ENCODE measurements around the gene CCND2.

The CCND2 gene

GRCh38 chr12:4282892-4283511, 9.4 kb downstream of the CCND2 start:
- no peak for DNase-seq (ENCODE audit: low spot score)
- TF ChIP-seq, protein P1, sequence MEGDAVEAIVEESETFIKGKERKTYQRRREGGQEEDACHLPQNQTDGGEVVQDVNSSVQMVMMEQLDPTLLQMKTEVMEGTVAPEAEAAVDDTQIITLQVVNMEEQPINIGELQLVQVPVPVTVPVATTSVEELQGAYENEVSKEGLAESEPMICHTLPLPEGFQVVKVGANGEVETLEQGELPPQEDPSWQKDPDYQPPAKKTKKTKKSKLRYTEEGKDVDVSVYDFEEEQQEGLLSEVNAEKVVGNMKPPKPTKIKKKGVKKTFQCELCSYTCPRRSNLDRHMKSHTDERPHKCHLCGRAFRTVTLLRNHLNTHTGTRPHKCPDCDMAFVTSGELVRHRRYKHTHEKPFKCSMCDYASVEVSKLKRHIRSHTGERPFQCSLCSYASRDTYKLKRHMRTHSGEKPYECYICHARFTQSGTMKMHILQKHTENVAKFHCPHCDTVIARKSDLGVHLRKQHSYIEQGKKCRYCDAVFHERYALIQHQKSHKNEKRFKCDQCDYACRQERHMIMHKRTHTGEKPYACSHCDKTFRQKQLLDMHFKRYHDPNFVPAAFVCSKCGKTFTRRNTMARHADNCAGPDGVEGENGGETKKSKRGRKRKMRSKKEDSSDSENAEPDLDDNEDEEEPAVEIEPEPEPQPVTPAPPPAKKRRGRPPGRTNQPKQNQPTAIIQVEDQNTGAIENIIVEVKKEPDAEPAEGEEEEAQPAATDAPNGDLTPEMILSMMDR (IDR thresholded peaks at IDR 0.05; ENCODE audit: borderline replicate concordance, control extremely low read depth, extremely low read depth, insufficient read depth, missing control alignments) = no peak
- in situ Hi-C loops (cut with MboI; ENCODE audit: low sequenced_read_pairs, unreplicated experiment) = loop anchor here (10.0 to 25.0 kb wide), 2 partner anchors 296 to 398 kb away; no protein-coding TSS in a partner anchor

DNA sequence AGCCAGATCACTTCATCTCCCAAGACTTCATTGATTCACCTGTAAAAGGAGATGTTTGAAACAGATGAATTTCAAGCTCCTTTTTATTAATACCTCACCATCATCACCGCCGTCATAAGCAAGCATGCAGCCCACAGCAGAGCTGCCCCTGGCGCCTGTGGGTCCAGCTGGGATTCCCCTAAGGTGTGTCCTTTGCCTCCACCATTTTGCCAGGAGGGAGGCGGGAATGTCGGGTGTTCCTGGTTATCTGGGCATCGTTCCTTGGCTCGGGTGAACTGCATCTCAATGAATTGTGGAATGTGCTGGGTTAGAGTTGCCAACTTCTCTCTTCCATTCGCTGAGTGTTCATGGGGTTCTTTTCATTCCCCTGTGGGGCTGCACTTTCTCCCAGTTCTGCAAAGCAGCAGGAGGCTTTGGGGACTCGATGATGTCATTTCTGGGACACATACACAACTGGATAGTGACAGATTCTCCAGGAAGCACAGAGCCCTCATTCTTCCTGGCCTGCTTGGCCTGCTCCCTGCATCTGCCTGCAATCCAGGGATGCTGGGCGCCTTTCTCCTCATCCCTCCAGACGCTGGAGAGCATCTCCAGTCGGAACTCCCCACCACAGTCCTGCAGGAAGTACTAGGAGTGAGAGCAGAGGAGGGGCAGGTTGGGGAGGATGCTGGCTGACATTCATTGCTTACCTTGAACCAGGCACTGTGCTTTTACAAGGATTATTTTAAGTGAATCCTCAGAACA, 10.1 kb downstream of the CCND2 start:
- TF ChIP-seq, protein P1 (IDR thresholded peaks at IDR 0.05; ENCODE audit: borderline replicate concordance, control extremely low read depth, extremely low read depth, insufficient read depth, missing control alignments) = no peak
- in situ Hi-C loops (cut with MboI; ENCODE audit: low sequenced_read_pairs, unreplicated experiment) = loop anchor here (10.0 to 25.0 kb wide), 2 partner anchors 296 to 399 kb away; no protein-coding TSS in a partner anchor
- no peak for DNase-seq (ENCODE audit: low spot score)

- TF ChIP-seq, protein P1 (IDR thresholded peaks at IDR 0.05; ENCODE audit: borderline replicate concordance, control extremely low read depth, extremely low read depth, insufficient read depth, missing control alignments) = no peak
Measured at GRCh38 chr12:4284306-4284705, 10.7 kb downstream of the CCND2 start.

GRCh38 chr12:4285070-4285469, 11.5 kb downstream of the CCND2 start:
- TF ChIP-seq, protein P1 (IDR thresholded peaks at IDR 0.05; ENCODE audit: borderline replicate concordance, control extremely low read depth, extremely low read depth, insufficient read depth, missing control alignments) = no peak
- DNase-seq (ENCODE audit: low spot score) = no peak
- in situ Hi-C loops (cut with MboI; ENCODE audit: low sequenced_read_pairs, unreplicated experiment) = loop anchor here (10.0 to 25.0 kb wide), 2 partner anchors 298 to 400 kb away; no protein-coding TSS in a partner anchor

More at GRCh38 chr12:4284306-4284705, 10.7 kb downstream of the CCND2 start:
- no peak for DNase-seq (ENCODE audit: low spot score)
- in situ Hi-C loops (cut with MboI; ENCODE audit: low sequenced_read_pairs, unreplicated experiment) = loop anchor here (10.0 to 25.0 kb wide), 2 partner anchors 297 to 400 kb away; no protein-coding TSS in a partner anchor

- in situ Hi-C loops (cut with MboI; ENCODE audit: low sequenced_read_pairs, unreplicated experiment) = loop anchor here (10.0 to 25.0 kb wide), 2 partner anchors 299 to 401 kb away; no protein-coding TSS in a partner anchor
Measured at GRCh38 chr12:4286228-4286627, 12.7 kb downstream of the CCND2 start.

GRCh38 chr12:4286771-4287317, 13.3 kb downstream of the CCND2 start:
- DNase-seq (ENCODE audit: low spot score) = no peak
- in situ Hi-C loops (cut with MboI; ENCODE audit: low sequenced_read_pairs, unreplicated experiment) = loop anchor here (10.0 to 25.0 kb wide), 2 partner anchors 300 to 402 kb away; no protein-coding TSS in a partner anchor
- TF ChIP-seq, protein P1 (IDR thresholded peaks at IDR 0.05; ENCODE audit: borderline replicate concordance, control extremely low read depth, extremely low read depth, insufficient read depth, missing control alignments) = no peak

More at GRCh38 chr12:4286228-4286627, 12.7 kb downstream of the CCND2 start:
- no peak for DNase-seq (ENCODE audit: low spot score)
- TF ChIP-seq, protein P1 (IDR thresholded peaks at IDR 0.05; ENCODE audit: borderline replicate concordance, control extremely low read depth, extremely low read depth, insufficient read depth, missing control alignments) = no peak

Measured in GM13976 (cell line).